Epithelial cell of proximal tubule (primary cell): Measurements from ENCODE around the gene UCHL3. TPM values are rescaled to one million over a fixed set of nuclear protein-coding genes. Genes with fewer than 3 reads are reported as not detected.
A peak's percentile ranks its signal among the peaks of the same experiment; 100 is the strongest.
"Not testable (repeated sequence)": the region's sequence is repeated elsewhere in the genome, so short reads cannot be mapped to it uniquely, and the experiment has no call there.

Experiments used
- DNase-seq: peaks from one replicate; pipeline ENCODE4 v3.0.0-alpha.2; 2011; ENCODE audit warnings: low read depth
- H3K4me3 ChIP-seq: 2 replicates; pipeline ENCODE4 v1.5.1; 2011; ENCODE audit warnings: low read depth, mild to moderate bottlenecking, low read length
- total RNA-seq: library from RNA; depleted of rRNA; stranded (reverse); fragments of >200 nt; gene quantifications from 2 replicates; pipeline ENCODE4 v1.2.3, GENCODE V29; 2015
- TF ChIP-seq, protein P1 (sequence below): conservative IDR thresholded peaks from 2 replicates; pipeline ENCODE4 v1.5.1; 2012; ENCODE audit warnings: low read depth, mild to moderate bottlenecking, low read length

The UCHL3 gene
- total RNA-seq, 1 donor from 2014 or later = 84.0 TPM

DNA sequence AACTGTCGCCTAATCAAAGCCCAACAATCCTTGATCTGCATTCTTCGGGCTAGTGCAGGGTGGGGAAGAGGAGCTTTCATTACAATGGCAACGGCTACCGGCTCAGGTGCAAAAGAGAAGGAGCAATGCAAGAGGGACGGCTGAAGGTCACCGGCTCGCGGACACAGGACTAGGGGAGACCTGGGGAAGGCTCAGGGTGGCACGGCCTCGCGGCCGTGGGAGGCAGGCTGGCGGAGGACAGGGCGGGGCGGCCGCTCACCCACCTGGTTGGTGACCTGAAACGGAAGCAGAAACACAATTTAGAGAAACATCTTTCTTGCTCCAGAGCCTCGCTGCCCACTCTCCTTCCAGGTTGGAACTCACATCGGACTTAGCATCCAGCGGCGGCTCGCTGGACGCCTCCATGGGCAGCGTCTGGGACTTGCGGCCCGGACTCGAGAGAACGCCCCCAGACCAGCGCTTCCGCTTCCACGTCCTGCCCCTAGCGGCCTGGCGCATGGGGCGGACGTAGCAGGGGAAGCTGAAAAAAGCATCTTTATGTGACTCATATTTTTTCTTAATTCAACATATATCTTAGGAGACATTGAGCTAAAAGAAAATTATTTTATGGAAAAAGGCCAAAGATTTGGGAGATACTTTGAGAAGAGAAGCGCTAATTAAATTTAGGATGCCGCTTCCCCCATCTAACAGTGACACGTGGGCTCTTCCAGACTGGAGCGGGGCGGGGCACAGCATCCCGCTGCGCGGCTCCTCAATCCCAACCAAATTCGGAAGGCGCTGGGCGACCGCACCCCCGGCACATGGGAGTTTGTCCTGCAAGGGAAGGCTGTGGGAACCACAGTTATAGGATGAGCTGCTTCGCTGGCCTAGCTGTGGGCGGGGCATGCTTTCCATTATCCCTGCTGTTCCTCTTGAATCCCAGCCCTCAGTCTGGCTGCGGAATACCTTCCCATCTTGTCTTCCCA is 11.9 kb upstream of the UCHL3 start, which contains the start of gene COMMD6:
COMMD6 (minus strand) TSS at position 441 of the 965 bp plus-strand sequence; CDS start at position 405, 36 bp downstream.
- TF ChIP-seq, protein P1, sequence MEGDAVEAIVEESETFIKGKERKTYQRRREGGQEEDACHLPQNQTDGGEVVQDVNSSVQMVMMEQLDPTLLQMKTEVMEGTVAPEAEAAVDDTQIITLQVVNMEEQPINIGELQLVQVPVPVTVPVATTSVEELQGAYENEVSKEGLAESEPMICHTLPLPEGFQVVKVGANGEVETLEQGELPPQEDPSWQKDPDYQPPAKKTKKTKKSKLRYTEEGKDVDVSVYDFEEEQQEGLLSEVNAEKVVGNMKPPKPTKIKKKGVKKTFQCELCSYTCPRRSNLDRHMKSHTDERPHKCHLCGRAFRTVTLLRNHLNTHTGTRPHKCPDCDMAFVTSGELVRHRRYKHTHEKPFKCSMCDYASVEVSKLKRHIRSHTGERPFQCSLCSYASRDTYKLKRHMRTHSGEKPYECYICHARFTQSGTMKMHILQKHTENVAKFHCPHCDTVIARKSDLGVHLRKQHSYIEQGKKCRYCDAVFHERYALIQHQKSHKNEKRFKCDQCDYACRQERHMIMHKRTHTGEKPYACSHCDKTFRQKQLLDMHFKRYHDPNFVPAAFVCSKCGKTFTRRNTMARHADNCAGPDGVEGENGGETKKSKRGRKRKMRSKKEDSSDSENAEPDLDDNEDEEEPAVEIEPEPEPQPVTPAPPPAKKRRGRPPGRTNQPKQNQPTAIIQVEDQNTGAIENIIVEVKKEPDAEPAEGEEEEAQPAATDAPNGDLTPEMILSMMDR = peak; percentile 37
- H3K4me3 ChIP-seq = peak within 1 kb of the TSS; percentile 72
- DNase-seq = peak; percentile 57

DNA sequence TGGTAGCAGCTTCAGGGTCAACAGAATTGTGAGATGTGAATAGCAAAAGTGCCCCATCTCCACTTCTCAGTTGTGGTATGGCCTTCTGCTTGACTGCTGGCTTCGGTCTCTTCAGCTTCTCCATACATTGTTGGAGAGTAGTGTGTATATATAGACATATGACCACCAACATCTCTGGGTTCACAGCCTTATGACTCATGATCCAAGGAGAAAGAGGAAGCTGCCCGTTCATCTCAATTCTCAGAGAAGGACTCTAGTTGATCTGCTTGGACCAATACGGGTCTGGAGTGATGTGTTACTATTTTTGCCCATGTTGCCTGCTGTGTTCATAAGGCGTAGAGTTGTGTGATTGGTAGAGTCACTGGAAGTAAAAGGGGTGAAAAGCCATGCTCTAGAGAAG is 8.3 kb upstream of the UCHL3 start:
- TF ChIP-seq, protein P1 = no peak
- no peak for DNase-seq
- H3K4me3 ChIP-seq = no peak overlapping the region

DNA sequence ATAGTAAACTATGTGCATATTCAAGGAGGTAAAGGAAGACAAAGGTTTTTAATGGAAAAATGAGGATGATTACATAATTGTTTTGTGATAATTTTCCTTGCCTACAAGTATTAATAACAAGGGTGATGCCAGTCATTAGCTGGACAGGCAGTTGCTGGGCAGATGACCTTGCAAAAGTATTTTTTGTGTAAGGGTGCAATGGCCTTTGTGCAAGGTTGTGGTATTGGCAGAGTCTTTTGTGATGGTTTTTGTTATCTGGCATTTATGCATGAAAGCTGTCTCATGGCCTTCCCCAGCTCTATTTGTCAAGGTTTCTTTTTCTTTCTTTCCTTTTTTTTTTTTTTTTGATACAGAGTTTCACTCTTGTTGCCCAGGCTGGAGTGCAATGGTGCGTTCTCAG is 7.6 kb upstream of the UCHL3 start:
- DNase-seq = no peak
- TF ChIP-seq, protein P1 = no peak
- H3K4me3 ChIP-seq = no peak overlapping the region

DNA sequence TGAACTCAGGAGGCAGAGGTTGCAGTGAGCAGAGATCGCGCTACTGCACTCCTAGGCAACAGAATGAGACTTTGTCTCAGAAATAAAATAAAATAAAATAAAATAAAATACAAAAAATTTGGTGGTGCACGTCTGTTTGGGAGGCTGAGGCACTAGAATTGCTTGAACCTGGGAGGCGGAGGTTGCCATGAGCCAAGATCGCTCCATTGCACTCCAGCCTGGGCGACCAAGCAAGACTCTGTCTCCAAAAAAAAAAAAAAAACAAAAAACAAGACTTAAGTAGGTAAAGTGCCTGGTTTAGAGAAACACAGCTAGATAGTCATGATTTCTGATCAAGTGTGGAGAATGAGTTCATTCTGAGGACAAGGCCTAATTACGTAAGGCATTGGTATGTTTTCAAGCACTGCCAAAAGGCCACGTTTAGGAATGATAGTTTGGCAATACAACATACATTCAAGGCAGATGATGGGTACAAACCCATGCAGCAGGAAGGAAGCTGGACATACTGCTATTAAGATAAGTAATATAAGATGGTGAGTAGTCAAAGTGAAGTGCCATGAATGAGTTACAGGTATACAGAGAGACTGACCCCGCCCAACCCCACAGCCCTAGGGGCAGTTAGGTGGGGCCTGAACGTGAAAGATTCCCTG is 4.8 kb upstream of the UCHL3 start:
- DNase-seq = peak; percentile 93
- H3K4me3 ChIP-seq = no peak overlapping the region
- TF ChIP-seq, protein P1 = no peak

DNA sequence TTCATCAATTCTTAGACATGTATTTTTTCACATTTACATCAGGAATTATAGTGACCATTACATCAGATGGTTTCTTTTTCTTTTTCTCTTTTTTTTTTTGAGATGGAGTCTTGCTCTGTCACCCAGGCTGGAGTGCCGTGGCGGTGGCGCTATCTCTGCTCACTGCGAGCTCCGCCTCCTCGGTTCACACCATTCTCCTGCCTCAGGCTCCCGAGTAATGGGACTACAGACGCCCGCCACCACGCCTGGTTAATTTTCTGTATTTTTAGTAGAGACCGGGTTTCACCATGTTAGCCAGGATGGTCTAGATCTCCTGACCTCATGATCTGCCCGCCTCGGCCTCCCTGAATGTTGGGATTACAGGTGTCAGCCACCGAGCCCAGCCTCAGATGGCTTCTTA is 4.2 kb upstream of the UCHL3 start:
- not testable (repeated sequence) for DNase-seq

DNA sequence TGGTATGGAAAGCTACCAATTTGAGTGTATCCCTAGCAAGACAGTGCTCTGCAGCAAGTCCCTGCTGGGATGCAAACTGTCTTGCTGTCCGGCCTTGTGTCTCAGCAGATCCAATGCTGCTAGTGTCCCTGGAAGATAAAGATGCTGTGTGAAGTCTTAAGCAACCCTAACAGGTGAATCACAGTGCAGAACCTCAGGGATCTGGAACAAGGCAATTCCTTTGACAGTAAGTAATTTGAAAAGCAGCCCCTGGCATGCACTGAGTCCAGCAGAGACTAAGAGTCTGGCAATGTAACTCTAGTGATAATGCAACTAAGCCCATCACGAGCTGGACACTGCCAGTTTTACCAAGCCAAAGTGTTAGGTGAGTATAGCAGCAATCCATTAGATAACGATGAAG is 1.7 kb upstream of the UCHL3 start:
- TF ChIP-seq, protein P1 = no peak
- no peak for DNase-seq
- H3K4me3 ChIP-seq = no peak overlapping the region

More for the DNA sequence above, 4.2 kb upstream of the UCHL3 start:
- not testable (repeated sequence) for H3K4me3 ChIP-seq

DNA sequence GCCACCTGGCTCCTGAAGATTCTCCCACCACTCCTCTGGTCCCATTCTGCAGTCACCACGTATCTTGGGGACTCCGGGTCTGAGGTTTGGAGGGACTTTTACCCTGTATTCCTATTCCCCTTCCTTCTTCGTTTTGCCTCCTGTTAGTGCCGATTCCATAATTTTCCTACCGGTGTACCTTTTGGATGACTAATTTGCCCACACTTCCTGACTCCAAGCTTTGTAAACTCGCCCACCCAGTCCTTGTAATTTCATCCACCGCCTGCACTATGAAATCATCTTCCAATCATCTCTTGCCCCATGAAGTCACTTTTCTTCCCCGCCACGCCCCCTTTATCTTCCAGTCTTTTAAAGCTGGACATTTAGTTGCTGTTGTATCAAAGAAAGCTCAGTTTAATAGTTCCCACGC is 572 bp downstream of the UCHL3 start:
- TF ChIP-seq, protein P1 = no peak
- DNase-seq = no peak
- peak overlapping the region; percentile 97 for H3K4me3 ChIP-seq
